ENCODE results near the gene H2AZ2.

Gene H2AZ2

GRCh38 chr7:44801890-44802289 is 46.0 kb downstream of the H2AZ2 start:
- peak; percentile 41 for DNase-seq (ENCODE audit: low read depth)
- TF ChIP-seq CTCF (IDR thresholded peaks at IDR 0.05; ENCODE audit: low read depth, low read length) (no peak), MYC (IDR thresholded peaks at IDR 0.05; ENCODE audit: low read depth, low read length) (no peak), MAX (IDR thresholded peaks at IDR 0.05; ENCODE audit: low read depth, low read length) (no peak), POLR2A (IDR thresholded peaks at IDR 0.05; ENCODE audit: extremely low read depth, insufficient read length) (no peak)
- H3K4me3 ChIP-seq (ENCODE audit: low read depth, low read length): no peak overlapping the region

- peak overlapping the region; percentile 88 for H3K4me3 ChIP-seq (ENCODE audit: low read depth, low read length)
- DNase-seq (ENCODE audit: low read depth): no peak
- TF ChIP-seq MYC (IDR thresholded peaks at IDR 0.05; ENCODE audit: low read depth, low read length) (no peak), CTCF (IDR thresholded peaks at IDR 0.05; ENCODE audit: low read depth, low read length) (no peak), POLR2A (IDR thresholded peaks at IDR 0.05; ENCODE audit: extremely low read depth, insufficient read length) (no peak), MAX (IDR thresholded peaks at IDR 0.05; ENCODE audit: low read depth, low read length) (no peak)
These were observed 47.9 kb downstream of the H2AZ2 start for GRCh38 chr7:44799939-44800338.

GRCh38 chr7:44798649-44799305 is 49.1 kb downstream of the H2AZ2 start:
- H3K4me3 ChIP-seq (ENCODE audit: low read depth, low read length): peak overlapping the region; percentile 88
- DNase-seq (ENCODE audit: low read depth): no peak
- TF ChIP-seq POLR2A (IDR thresholded peaks at IDR 0.05; ENCODE audit: extremely low read depth, insufficient read length) (no peak), MYC (IDR thresholded peaks at IDR 0.05; ENCODE audit: low read depth, low read length) (no peak), MAX (IDR thresholded peaks at IDR 0.05; ENCODE audit: low read depth, low read length) (no peak), CTCF (IDR thresholded peaks at IDR 0.05; ENCODE audit: low read depth, low read length) (no peak)

GRCh38 chr7:44797329-44798258 is 50.3 kb downstream of the H2AZ2 start:
- peak; percentile 66 for TF ChIP-seq CTCF (IDR thresholded peaks at IDR 0.05; ENCODE audit: low read depth, low read length)
- TF ChIP-seq MAX (IDR thresholded peaks at IDR 0.05; ENCODE audit: low read depth, low read length): peak; percentile 65; the same call in 1 of the 2 replicates
- peak; percentile 63; the same call in 1 of the 2 replicates for TF ChIP-seq MYC (IDR thresholded peaks at IDR 0.05; ENCODE audit: low read depth, low read length)
- TF ChIP-seq POLR2A (IDR thresholded peaks at IDR 0.05; ENCODE audit: extremely low read depth, insufficient read length): peak; percentile 65
- peak; percentile 96 for DNase-seq (ENCODE audit: low read depth)
- peak overlapping the region; percentile 88 for H3K4me3 ChIP-seq (ENCODE audit: low read depth, low read length)

GRCh38 chr7:44796504-44797328 is 51.2 kb downstream of the H2AZ2 start, which contains the start of gene PPIA:
PPIA (plus strand) TSS chr7:44796681; CDS start chr7:44796725, 44 bp downstream.
- TF ChIP-seq MAX (IDR thresholded peaks at IDR 0.05; ENCODE audit: low read depth, low read length) (peak; percentile 97), POLR2A (IDR thresholded peaks at IDR 0.05; ENCODE audit: extremely low read depth, insufficient read length) (peak; percentile 94), MYC (IDR thresholded peaks at IDR 0.05; ENCODE audit: low read depth, low read length) (peak; percentile 98), CTCF (IDR thresholded peaks at IDR 0.05; ENCODE audit: low read depth, low read length) (no peak)
- DNase-seq (ENCODE audit: low read depth): peak; percentile 100

More at GRCh38 chr7:44796504-44797328, 51.2 kb downstream of the H2AZ2 start, which contains the start of gene PPIA:
- peak within 1 kb of the TSS; percentile 88 for H3K4me3 ChIP-seq (ENCODE audit: low read depth, low read length)
